ENCODE data around the gene TMEM271. TPM values are rescaled to one million over a fixed set of nuclear protein-coding genes. Genes with fewer than 3 reads are reported as not detected.

The TMEM271 gene
- total and polyA plus RNA-seq, 10 of the 15 experiments (the other 5 are each of a cell fraction or from before 2014, with no cell fraction given) = not detected

DNA sequence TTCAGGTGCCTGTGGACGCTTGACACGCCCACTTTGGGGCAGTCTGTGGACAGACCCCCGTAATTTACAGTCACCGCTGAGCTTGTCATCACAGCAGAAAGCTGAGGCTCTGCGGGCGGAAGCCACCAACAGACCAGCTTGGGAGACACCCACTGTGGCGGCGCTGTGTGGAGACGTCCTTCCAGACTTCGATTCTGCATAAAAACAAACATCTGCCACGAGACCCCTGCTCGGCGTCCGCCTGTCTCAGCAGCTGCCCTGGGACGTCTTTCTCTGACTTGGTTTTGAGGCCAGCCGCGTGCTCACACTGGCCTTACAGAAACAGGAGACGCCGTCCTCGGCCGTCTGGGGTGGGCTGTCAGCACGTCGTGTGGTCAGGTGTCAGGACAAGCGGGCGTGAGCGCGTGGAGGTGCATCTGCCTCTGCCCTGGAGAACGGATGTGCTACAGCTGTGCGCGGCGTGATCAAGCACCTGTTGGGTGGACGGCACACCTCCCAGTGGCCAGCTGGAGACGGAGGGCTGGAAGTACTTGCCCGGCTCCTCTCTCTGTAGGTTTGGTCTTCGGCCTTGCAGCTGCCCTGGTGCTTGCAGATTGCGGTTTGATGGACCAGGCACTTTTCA is 39.6 kb downstream of the TMEM271 start:
- no peaks in the 10 kb centered on the region for H3K4me1 ChIP-seq (ENCODE audit: control insufficient read depth, insufficient read depth, low read length)
- WGBS (ENCODE audit: insufficient coverage, insufficient replicate concordance, low lambda C conversion rate, missing lambda C conversion rate) = 97% methylated on average over 36 of the region's 36 CpGs
- ChIA-PET CTCF (no interaction called here), RAD21 (ENCODE audit: unreplicated experiment) (no interaction called here), POLR2A (no interaction called here), SMC1A (ENCODE audit: uncharacterized antibody, unreplicated experiment) (no interaction called here)
- H4K20me1 ChIP-seq (ENCODE audit: control insufficient read depth, insufficient read depth) = no peaks in the 10 kb centered on the region
- FAIRE-seq = no peak
- H3K4me3 ChIP-seq = no peak overlapping the region
- H3K9me3 ChIP-seq (replicated peaks; ENCODE audit: control insufficient read depth, insufficient read depth, low read length) = peaks cover 3% of the 10 kb centered on the region; the same call in 2 of the 3 replicates
- H3K4me2 ChIP-seq (ENCODE audit: control insufficient read depth, insufficient read depth) = no peak overlapping the region
- in situ Hi-C loops (cut with MboI) (no loop called here), intact Hi-C loops (cut with micrococcal nuclease; ENCODE audit: unreplicated experiment) (no loop called here)
- ATAC-seq = no peak
- no peak for DNase-seq (ENCODE audit: low read depth, low spot score)
- H3K9ac ChIP-seq (ENCODE audit: control insufficient read depth, insufficient read depth, low read length) = no peak overlapping the region
- H3K27me3 ChIP-seq (replicated peaks in 1 of 2; ENCODE audit: control insufficient read depth in 2 of 2, insufficient read depth in 2 of 2, low read length in 1 of 2) = no peaks in the 10 kb centered on the region
- H3K27ac ChIP-seq (ENCODE audit: control insufficient read depth, insufficient read depth) = no peak overlapping the region
- BruUV-seq (replicated peaks) = no TSS peak
- TF ChIP-seq MXI1 (IDR thresholded peaks at IDR 0.05; ENCODE audit: low read depth, low read length) (no peak), POLR2A (IDR thresholded peaks at IDR 0.05; ENCODE audit: low read depth, low read length) (peak; percentile 22; the same call in 1 of the 2 replicates)
- H2AFZ ChIP-seq (ENCODE audit: control insufficient read depth, low read depth, low read length) = no peak overlapping the region
- no peaks in the 10 kb centered on the region for H3K79me2 ChIP-seq (ENCODE audit: control insufficient read depth, insufficient read depth, low read length)
- peaks cover 3 to 16% of the 10 kb centered on the region in 2 experiments; a peak in 3 of 4 replicates for H3K36me3 ChIP-seq (ENCODE audit: control insufficient read depth in 2 of 2, insufficient read depth in 2 of 2, low read length in 1 of 2)

DNA sequence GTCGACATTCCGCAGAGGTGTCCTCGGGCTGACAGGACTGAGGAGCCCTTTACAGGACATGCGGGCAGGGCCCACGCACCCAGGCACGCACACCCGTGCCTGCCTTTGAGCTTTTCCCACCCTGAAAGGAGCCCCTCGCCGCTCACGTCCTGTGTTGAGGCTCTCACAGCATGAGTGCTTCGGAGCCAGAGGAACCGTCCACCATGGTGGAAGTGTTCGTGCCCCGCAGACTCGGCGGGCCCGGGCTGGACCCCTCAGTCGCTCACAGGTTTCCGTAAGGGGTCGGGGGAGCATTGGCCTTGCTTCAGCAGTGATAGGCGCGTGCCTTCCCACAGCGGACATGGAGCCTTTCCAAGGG is 40.2 kb downstream of the TMEM271 start:
- Histone ChIP-seq H3K27ac (ENCODE audit: control insufficient read depth, insufficient read depth) (no peak overlapping the region), H3K4me3 (no peak overlapping the region), H3K4me1 (ENCODE audit: control insufficient read depth, insufficient read depth, low read length) (no peaks in the 10 kb centered on the region), H3K9me3 (replicated peaks; ENCODE audit: control insufficient read depth, insufficient read depth, low read length) (peaks cover 3% of the 10 kb centered on the region; the same call in 2 of the 3 replicates), H2AFZ (ENCODE audit: control insufficient read depth, low read depth, low read length) (no peak overlapping the region), H3K79me2 (ENCODE audit: control insufficient read depth, insufficient read depth, low read length) (no peaks in the 10 kb centered on the region), H3K36me3 (ENCODE audit: control insufficient read depth in 2 of 2, insufficient read depth in 2 of 2, low read length in 1 of 2) (peaks cover 3 to 16% of the 10 kb centered on the region in 2 experiments; a peak in 3 of 4 replicates), H4K20me1 (ENCODE audit: control insufficient read depth, insufficient read depth) (no peaks in the 10 kb centered on the region), H3K4me2 (ENCODE audit: control insufficient read depth, insufficient read depth) (no peak overlapping the region), H3K27me3 (replicated peaks in 1 of 2; ENCODE audit: control insufficient read depth in 2 of 2, insufficient read depth in 2 of 2, low read length in 1 of 2) (no peaks in the 10 kb centered on the region), H3K9ac (ENCODE audit: control insufficient read depth, insufficient read depth, low read length) (no peak overlapping the region)
- FAIRE-seq (no peak), DNase-seq (ENCODE audit: low read depth, low spot score) (no peak), ATAC-seq (no peak)
- no TSS peak for BruUV-seq (replicated peaks)
- POLR2A ChIA-PET = no interaction called here
- SMC1A ChIA-PET (ENCODE audit: uncharacterized antibody, unreplicated experiment) = no interaction called here
- in situ Hi-C loops (cut with MboI) (no loop called here), intact Hi-C loops (cut with micrococcal nuclease; ENCODE audit: unreplicated experiment) (no loop called here)
- CTCF ChIA-PET = no interaction called here
- TF ChIP-seq ATF2 (IDR thresholded peaks at IDR 0.05; ENCODE audit: low read length) (no peak), PBX3 (IDR thresholded peaks at IDR 0.05; ENCODE audit: insufficient replicate concordance, low read depth, low read length) (no peak), MTA2 (IDR thresholded peaks at IDR 0.05; ENCODE audit: low read depth) (no peak)
- RAD21 ChIA-PET (ENCODE audit: unreplicated experiment) = no interaction called here
- 98% methylated on average over 23 of the region's 23 CpGs for WGBS (ENCODE audit: insufficient coverage, insufficient replicate concordance, low lambda C conversion rate, missing lambda C conversion rate)
